ENCODE data around the gene DUSP14.
"Not testable (repeated sequence)": the region's sequence is repeated elsewhere in the genome, so short reads cannot be mapped to it uniquely, and the experiment has no call there.

Gene DUSP14

DNA sequence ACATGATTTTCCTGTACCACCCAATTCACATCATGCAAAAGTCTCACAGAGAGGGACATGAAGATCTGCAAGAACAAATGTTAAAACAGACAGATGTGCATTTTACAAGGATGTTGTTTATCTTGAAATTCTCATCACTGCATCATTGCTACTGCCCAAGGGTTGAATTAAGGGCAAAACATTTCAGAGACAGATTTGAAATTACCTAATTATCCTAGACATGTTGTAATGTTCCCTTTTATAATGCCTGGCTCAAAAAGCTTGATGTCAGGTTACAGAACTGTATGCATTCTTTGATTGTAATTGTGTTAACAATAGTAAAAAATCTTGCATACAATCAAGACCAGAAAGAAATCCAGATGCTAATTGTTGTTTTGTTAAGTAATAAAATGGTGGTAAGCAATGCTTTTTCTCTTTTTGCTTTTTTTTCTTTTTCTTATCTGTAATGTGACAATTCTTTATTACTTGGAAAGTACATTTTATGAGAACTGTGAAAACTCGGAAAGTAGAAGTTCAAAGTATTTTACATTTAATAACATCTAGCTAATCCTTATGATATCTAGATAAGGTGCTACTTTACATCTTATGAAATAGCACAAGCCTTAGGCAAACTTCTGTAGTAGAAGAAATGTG, 3.6 kb upstream of the DUSP14 start:
- DNase-seq: no peak

DNA sequence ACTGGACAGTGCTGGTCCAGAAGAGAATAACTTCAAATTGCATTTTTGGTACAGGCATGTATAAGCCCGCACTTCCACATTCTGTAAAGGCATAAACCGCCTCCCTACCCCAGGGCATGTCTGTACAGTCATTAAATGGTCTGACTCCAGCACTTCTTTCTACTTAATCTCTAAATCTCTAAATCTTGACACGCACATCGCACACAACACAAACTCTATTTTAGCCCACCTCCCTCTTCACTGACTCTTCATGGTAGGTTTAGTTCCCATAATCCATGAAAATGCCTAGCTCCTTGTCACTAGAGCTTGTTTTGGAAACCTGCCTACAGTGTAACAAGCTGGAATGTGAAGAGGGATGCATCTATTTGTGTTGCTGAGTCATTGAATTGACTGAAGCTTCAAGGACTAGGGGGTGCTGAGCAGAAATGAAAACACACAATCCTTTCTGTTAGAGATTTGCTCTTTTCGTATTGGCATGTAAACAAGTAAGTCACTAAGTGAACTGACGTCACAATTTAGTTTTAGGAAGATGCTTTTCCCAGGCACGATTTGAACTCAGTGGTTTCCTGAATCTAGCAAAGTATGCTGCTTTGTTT, 1.6 kb upstream of the DUSP14 start:
- DNase-seq: no peak

DNA sequence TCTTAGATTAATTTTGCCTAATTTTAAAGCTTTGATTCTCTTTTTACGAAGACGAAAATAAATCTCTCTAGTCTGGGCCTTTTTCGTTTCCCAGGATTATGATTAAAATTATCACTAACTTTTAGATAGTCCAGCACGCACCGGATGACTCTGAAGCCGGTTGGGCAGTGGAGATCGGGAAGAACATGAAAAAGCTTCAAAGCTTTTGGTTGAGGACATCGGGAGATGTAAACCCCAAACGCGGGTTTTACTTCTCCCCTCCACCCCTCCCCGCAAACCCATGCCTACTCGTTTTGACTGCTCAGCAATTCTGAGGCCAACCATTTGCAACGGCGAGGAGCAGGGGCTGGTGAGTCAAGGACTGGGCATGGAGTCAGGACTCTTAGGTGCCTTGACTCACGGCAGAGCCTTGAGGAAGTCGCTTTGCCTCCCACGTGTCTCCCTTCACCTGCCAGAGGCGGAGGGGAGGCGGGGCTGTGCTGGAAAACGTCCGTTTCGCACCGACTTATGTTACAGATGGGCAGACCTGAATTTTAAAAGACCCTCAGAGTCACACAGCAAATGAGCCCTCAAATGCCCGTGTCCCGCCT, 989 bp upstream of the DUSP14 start:
- peak; percentile 42 for DNase-seq

DNA sequence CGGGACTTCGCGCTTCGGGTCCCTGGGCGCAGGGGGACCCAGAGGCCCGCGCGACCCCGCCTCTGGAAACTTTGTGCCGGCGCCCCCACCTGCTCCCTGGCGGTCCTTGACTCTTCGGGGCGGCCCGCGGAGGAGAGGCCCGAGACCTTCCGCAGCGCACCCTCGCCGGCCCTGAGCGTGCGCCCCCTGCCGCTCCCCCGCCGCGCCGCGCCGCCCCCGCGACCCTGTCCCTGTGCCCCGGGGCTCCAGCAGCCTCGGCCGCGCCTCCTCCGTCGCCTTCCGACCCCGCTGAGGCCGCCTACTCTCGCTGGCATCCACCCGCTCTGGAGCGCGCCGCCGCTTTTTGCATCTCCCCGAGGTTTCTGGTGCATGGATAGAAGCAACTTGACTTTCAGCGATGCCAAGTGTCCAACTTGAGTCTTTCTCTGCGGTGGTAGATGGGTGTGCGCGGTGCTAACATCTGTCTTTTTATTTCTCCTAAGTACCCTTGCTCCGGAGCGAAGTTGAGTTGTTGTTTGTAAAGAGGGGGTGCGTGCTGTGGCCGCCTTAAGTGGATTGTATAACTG, 414 bp downstream of the DUSP14 start:
- DNase-seq: no peak

DNA sequence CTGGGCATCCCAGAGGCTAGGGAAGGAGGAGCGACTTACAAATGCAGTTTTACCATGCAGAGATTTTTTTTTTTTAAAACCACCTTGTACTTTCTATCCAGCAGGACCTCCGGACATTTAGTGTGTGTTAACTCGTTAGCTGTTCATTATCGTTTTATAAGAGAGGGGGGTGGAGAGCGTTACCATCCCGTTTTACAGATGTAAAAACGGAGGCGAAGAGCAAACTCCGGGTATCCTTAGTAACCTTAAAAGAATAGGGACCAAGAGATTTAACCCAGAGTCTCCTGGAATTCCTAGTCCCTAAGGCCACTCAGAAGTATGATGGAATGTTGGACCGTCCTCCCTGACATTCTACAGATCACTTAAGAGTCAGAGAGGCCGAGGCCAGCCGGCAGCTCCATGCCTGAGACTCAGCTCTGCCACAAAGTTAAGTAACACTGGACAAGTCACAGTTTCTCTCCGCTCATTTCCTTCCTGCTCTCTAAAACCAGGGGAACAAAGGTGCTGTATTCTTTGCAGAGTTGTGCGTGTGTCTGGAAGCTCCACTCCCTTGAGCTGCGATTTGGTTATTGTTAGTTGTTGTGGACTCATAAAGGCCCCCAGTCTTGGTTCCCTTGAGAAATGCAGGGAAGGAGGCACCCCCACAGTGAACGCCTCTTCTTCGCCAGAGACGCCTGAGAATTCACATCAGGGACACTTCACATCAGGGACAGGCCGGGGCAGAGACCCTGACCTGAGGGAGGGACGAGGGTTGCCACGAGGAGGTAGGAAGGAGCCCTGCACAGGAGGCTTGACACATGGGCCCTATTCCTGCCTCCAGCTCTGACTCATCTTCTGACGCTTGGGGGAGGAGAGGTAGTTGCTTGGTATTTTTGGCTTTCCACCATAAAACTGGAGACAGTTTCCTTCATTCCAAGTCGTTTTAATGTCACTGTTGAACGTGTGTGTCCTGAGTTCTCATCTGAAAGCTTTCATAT, 1.2 kb downstream of the DUSP14 start:
- DNase-seq: no peak

DNA sequence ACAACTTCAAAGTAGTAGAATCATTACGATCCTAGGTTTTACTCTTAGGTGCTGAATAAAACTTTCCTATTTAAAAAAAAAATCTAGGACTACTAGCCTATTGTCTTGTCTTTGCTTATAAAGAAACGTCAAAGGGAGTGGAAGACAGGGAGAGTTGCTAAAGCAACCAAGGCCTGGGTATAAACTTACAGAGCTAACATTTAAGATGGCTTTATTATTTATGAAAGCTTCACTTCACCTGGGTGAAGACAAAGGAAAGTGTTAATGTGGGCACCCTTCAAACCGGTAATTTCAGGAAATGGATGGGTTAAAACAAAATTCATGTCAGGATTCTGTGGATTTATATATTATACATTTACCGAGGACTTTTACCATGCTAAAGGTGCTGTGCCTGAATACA, 2.5 kb downstream of the DUSP14 start:
- no peak for DNase-seq

DNA sequence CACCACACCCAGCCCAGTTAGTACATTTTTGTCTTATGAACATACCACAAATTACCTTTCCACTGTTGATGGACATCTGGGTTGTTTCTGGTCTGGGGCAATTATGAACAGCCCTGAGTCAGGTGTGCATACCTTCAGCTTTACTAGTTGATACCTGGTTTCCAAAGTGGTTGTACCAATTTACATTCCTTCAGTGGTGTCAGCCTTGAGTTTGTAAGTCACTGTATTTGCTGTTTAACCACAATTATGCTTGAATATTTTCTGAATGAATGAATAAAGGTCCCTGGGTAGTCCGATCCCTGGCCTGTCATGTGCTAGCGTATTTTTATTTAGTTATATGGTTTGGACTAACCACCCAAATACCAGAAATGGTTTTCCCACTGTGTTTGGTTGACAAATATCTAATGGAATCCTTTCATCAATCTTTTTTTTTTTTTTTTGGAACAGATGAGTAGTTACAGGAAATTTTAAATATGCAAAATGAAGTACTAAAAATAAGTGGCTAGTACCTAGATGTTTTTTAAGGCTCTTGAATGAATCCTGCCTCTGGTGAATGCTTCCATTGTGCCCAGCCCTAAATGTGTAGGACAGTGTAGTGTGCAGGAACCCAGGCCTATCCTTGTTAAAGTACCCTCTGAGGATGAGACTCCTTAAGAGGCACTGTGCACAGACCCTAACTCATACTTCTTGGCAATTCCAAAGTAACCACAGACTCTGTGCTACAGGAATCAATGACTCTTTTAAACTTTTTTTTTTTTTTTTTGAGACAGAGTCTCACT, 3.7 kb downstream of the DUSP14 start:
- no peak for DNase-seq

DNA sequence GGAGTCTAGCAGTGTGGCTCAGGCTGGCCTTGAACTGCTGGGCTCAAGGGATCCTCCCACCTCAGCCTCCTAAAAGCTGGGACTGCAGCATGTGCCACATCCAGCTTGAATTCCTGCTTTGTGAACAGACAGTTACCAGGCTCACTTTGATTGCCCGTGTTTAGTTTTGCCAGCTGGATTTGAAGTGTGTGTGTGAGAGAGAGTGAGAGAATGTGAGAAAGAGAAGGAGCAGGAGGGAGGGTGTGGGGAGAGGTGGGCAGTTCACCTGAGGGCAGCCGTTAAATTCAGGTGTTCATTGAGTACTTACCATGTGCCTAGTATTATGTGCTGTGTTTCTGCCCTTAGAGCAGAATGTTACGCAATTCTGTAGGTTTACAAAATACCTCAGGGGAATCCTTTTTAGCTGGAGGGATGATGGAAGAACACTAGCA, 4.7 kb downstream of the DUSP14 start:
- no peak for DNase-seq

DNA sequence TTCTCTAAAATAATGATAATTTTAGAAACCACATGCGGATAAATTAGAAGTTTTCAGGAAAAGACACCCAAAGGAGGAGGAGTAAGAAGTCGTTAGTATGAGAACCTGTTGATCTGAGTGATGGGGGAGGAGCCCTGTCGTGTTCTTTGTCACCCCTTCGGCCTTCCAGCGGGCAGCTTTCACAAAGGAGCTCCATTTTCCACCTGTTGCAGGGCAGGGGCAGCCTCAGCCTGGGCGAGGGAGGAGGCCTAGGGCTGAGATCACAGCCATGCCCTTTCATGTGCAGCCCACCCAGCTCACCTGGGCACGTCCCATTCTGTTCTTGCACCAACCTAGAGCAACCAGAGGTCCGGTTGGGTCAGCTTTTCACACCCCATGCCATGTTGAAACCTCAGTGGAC, 5.3 kb downstream of the DUSP14 start:
- DNase-seq: no peak

DNA sequence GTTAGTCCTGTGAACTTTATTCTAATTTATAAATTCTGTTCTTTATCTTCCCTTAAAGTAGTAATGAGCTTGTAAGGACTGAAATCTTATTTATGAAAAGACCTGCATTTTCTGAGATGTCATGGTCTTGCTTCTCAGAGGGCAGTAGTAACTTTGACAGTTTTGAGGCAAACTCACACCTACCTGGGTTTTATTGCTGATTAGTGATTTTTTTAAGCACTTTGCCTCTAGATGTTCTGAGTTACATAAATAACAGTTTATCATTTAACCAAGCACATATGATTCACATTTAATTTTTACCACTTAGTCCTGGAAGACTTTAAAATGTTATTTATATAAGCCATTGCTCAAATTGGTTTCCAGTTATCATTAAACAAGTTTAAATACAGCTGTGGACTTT, 10.7 kb downstream of the DUSP14 start:
- DNase-seq: no peak

DNA sequence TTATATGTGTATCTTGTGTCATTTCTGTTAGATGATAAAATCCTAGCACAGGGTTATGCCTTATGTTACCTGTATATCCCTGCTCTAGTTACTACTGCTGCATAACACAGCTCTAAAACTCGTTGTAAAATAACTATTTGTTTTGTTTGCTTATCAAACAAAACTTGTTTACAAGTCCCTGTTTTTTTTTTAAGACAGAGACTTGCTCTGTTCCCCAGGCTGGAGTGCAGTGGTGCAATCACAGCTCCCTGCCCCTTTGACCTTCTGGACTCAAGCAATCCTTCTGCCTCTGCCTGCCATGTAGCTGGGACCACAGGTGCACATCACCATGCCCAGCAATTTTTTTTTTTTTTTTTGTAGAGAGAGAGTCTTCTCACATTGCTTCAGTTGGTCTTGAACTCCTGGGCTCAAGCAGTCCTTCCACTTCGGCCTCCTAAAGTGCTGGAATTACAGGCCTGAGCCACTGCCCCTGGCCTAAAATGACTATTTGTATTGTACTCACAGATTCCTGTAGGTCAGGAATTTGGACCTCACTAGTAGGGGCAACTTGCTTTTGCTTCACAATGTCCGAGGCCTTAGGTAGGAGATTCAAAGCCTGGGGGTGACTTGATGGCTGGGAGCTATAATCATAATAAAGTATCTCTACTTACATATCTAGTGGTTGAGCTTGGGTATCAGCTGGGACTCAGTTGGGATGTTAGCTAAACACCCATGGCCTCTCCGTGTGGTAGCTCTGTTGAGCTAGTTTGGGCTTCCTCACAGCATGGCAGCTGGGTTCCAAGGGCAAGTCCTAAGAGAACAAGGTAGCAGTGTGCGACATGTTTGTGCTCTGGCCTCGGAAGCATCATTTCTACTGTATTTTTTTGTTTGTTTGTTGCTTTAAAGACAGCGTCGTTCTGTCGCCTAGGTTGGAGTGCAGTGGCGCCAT, 12.6 kb downstream of the DUSP14 start:
- DNase-seq: no peak

DNA sequence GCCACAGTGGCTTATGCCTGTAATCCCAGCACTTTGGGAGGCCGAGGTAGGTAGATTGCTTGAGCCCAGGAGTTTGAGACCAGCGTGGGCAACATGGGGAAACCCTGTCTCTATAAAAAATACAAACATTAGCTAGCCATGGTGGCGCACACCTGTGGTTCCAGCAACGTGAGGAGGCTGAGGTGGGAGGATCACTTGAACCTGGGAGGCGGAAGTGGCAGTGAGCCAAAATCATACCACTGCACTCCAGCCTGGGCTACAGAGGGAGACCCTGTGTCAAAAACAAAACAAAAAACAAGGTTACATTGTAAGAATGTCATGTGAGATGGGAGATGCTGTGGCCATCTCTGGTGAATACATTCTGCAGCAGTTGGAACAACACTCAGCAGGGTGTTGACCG, 13.5 kb downstream of the DUSP14 start:
- DNase-seq: no peak

DNA sequence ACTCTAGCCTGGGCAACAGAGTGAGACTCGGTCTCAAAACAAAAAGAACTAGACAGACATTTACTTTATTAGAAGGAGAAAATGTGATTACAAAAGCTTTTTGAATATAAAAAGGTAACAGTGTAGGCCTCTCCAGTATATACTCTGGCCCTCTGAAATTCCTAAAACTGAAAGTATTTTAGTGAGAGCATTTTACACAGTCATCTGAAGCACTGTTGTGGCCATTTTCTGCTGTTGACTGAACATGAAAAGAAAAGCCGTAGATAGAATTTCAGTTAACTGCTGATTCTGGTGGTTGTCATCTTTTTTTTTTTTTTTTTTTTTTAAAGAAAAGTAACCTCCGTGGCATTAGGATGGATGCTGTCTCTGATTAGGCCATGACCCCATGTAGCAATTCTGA, 15.6 kb downstream of the DUSP14 start:
- no peak for DNase-seq

DNA sequence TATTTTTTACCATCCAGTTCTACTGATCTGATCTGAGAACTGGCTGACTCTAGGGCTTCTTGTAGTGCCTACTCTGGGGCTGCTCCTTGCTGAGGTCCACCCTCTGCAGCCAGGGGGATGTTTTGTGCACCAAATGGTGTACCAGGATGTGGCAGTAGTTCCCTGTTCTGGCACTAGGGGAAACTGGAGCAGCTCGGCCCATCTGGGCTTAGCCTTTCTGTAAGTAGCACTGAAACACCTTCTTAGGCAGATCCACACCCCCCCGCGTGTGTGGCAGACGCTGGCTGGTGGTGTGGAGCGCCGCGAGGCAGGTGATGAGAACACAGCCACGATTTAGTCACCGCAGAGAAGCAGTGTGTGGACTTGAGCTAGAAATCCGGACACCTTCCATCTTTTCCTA, 17.0 kb downstream of the DUSP14 start:
- DNase-seq: no peak

DNA sequence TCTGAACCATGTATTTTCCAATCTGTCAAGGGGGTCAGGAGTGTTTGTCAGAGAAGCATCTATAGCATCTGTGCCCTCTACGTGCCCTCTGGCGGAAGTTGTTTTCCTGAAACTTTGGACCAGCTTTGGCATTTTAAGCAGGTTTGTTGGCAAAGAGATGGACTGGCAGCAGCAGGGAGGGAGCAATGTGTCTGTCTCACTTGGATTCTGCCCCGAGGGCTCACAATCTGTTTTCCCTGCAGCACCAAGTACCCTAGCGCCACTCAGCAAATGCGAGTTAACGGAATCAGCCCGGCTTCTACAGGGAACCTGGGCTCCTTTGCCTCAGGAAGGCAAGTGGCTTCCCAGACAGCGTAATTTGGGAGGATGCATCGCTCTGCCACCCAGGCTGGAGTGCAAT, 17.4 kb downstream of the DUSP14 start:
- DNase-seq: no peak

DNA sequence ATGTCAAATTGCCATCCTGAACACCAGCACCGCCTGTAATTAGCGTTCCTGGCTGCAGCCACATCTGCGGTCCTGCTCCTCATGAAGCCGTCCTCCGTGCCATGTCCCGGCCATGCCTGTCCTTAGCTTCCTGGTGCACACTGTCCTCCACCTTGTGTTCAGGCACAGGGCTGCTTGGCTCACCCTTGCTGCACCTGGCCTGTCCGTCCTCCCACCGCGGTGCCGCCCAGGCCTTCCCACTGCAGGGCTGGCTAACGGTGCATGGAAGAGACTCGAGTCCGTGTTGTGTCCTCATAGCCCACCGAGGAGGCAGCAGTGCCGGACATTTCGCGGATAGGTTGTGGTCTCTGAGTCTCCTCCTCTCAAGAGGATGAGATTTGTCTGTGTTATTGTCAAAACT, 20.4 kb downstream of the DUSP14 start:
- no peak for DNase-seq

DNA sequence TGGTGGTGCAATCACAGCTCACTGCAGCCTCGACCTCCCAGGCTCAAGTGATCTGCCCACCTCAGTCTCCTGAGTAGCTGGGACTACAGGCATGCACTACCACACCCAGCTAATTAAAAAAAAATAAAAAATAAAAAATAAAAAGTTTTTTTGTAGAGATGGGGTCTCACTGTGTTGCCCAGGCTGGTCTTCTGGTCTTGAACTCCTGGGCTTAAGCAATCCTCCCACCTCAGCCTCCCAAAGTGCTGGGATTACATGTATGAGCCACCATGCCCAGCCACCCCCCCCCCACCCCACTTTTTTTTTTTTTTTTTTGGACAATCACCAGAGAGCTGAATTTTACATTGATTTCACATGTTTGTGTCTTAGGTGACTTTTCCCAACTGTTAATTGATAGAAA, 22.0 kb downstream of the DUSP14 start:
- not testable (repeated sequence) for DNase-seq

DNA sequence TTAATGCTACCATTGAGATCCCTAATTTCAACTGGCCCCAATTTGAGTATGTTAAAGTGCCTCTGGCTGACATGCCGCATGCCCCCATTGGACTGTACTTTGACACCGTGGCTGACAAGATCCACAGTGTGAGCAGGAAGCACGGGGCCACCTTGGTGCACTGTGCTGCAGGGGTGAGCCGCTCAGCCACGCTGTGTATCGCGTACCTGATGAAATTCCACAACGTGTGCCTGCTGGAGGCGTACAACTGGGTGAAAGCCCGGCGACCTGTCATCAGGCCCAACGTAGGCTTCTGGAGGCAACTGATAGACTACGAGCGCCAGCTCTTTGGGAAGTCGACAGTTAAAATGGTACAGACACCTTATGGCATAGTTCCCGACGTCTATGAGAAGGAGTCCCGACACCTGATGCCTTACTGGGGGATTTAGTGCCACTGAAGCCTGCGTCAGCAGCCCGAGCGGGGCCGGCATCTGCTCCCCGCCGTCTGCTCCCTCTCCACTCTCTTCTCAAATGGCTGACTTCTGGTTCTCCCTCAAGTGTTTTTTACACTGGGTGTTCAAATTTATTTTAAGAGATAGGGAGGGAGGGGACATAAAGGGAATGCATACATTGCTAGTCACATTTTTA, 22.9 kb downstream of the DUSP14 start:
- no peak for DNase-seq

DNA sequence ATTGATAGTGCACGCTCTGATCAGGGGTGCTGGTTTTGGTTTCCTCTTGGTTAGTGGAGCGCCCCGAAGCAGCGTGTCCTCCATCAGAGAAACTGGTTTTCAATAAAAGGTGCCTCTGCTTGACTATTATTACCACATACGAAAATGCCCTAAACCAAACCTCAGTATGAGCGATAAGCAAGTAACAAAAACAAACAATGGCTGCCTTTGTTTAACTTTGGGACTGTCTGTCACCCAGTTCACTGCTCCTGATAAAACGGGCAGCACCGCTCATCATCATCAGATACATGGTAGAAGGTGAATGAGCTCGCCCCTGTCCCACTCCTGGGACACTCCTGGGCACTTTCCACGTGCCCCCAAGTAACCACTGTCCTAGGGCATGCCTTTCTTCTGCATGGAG, 24.0 kb downstream of the DUSP14 start:
- no peak for DNase-seq

DNA sequence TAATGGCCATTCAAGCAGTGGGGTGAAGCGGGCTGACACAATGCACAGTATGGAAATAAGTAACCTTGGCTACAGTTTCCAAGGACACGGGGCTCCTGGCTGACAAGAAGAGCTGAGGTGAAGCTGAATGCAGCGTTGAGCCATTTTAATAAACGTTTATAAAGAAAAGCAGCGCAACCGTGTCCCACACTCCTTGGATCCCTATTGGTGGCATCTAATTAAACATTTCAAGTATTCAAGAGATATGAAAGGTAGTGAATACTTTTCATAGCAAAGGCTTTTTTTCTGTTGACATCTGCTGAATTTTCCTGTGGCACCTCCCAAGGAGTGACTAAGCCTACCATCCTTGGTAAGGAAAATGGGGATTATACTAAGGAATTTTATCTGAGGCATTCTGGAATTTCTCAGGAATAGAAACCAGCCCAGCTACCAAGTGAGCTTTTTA, 26.5 kb downstream of the DUSP14 start:
- DNase-seq: no peak

DNA sequence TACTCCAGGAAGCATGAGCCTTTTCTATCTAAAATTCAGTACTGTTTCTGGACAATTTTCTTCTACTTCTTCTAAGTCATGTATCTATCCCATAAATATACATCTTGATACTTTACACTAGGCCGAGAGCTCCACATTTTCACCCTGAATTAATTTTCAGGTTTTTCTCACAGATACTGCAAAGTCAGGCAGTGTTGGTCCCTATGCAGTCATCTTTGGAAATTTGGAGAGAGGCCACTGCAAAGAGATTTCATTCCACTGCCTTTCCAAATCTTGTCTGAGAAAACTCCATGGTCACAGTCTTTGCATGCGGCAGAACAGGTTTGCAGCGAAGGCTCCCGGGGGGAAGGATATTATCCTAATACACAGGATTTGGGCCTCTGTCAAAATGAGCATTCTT, 28.2 kb downstream of the DUSP14 start:
- DNase-seq: no peak

Measured in NCI-H2081 treated with DMSO at 0.1 percent for 48 hours (cell line).